Choroid plexus epithelial cell (primary cell): ENCODE measurements around the gene APRT.

Experiments used
- DNase-seq: peaks from one replicate; pipeline ENCODE4 v3.0.0-alpha.2; 2010; ENCODE audit warnings: low read depth
- H3K4me3 ChIP-seq: 2 replicates; pipeline ENCODE4 v1.5.1; 2011; ENCODE audit warnings: low read depth, mild to moderate bottlenecking, control low read depth, low read length, moderate library complexity
- CTCF ChIP-seq: conservative IDR thresholded peaks from 2 replicates; pipeline ENCODE4 v1.5.1; 2011; ENCODE audit warnings: low read depth, mild to moderate bottlenecking, control low read depth, inconsistent platforms, low read length, moderate library complexity

Gene APRT

DNA sequence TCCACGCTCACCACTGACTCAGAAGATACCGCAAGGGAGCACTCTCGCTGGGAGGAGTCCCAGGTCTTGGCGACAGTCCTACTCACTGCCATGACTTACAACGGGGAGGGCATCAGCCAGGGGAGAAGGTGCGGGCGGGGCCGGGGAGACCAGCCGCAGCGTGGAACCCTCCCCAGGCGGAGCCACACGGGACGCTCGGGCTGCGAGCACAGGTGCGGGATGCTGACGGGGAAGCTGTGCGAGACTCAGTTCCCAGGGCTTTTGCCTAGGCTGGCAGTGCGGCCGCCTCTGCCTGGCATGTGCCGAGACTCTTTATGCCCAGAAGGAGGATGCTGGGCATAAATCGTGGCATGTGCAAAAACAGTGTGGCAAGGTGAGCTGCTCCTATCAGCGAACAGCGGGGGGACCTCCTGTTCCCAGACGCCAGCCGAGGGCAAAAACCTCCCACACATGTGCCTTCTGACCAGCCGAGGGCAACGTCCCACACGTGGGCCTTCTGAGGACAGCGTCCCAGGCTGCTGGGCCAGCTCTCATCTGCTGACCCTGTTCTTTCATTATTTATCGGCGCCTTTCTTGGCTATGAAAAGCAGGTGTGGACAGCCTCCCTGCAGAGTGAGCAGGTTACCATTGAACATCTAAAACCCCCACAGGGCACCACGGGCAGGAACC, 38.9 kb upstream of the APRT start:
- no peak for DNase-seq
- no peak overlapping the region for H3K4me3 ChIP-seq
- no peak for TF ChIP-seq CTCF

- no peak for TF ChIP-seq CTCF
- DNase-seq, result no peak
- no peak overlapping the region for H3K4me3 ChIP-seq
Measured at GRCh38 chr16:88848557-88848956, 36.8 kb upstream of the APRT start.

DNA sequence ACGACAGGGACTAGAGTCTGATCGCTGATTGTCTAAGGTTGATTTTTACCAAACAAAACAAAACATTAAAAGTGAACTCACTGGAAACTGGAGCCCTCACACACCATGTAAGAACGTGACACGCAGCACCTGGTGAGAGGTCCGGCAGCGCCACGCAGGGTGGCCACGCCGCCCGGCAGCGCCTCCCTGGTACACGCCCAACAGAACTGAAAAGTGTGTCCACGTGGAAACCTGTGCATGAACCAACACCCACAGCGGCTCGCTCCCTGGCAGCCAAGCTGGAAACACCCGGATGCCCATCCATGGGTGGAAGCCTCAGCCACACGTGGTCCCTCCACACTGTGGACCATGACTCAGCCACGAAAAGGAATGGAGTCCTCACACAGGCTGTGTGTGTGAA, 35.9 kb upstream of the APRT start:
- no peak overlapping the region for H3K4me3 ChIP-seq
- DNase-seq, result no peak
- no peak for TF ChIP-seq CTCF

GRCh38 chr16:88846088-88846487, 34.4 kb upstream of the APRT start:
- H3K4me3 ChIP-seq, result no peak overlapping the region
- DNase-seq, result peak; percentile 16
- no peak for TF ChIP-seq CTCF

GRCh38 chr16:88844419-88845036, 32.8 kb upstream of the APRT start:
- DNase-seq, result no peak
- H3K4me3 ChIP-seq, result no peak overlapping the region
- TF ChIP-seq CTCF, result peak; percentile 38

GRCh38 chr16:88843256-88843655, 31.5 kb upstream of the APRT start:
- DNase-seq, result no peak
- no peak for TF ChIP-seq CTCF
- no peak overlapping the region for H3K4me3 ChIP-seq

DNA sequence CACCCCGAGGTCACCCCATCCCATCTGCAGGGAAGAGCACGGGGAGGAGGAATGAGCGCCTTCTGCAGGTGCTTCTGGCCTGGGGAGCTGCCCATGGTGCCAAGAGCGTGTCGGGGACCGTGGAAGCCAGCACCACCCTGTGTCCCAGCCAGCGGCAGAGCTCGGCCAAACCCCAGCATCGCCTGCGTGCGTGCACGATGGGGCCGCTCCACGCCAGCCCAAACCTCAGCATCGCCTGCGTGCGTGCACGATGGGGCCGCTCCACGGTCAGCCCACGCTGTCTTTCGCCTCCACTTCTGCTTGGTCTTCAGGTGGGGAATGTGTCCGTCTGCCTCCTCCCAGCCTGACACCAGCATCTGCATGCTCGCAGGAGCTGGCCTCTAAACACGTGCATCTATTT, 31.1 kb upstream of the APRT start:
- DNase-seq, result no peak
- no peak overlapping the region for H3K4me3 ChIP-seq
- TF ChIP-seq CTCF, result no peak
